NB4 (cell line): ENCODE results near the gene CD2AP.
"Not testable (repeated sequence)": the region's sequence is repeated elsewhere in the genome, so short reads cannot be mapped to it uniquely, and the experiment has no call there.

ENCODE experiments used
- DNase-seq: peaks from one replicate; pipeline ENCODE4 v3.0.0; 2010; ENCODE audit warnings: low read depth
- H3K4me3 ChIP-seq: one replicate; pipeline ENCODE4 v1.5.1; 2011; ENCODE audit warnings: mild to moderate bottlenecking, low read depth, low read length, moderate library complexity
- CTCF ChIP-seq: IDR thresholded peaks from one replicate; pipeline ENCODE4 v1.5.1; 2012; ENCODE audit warnings: low read depth, low read length
- MAX ChIP-seq: IDR thresholded peaks from 2 replicates; pipeline ENCODE4 v1.6.1; 2011; ENCODE audit warnings: low read depth, low read length
- MYC ChIP-seq: IDR thresholded peaks from 2 replicates; pipeline ENCODE4 v1.6.1; 2011; ENCODE audit warnings: low read depth, low read length
- POLR2A ChIP-seq: IDR thresholded peaks from 2 replicates; pipeline ENCODE4 v1.6.1; 2011; ENCODE audit warnings: mild to moderate bottlenecking; ENCODE audit not compliant: insufficient read length; ENCODE audit errors: extremely low read depth

The CD2AP gene

GRCh38 chr6:47545223-47545622, 67.6 kb downstream of the CD2AP start:
- DNase-seq: no peak
- no peak for TF ChIP-seq CTCF
- no peak for TF ChIP-seq POLR2A
- TF ChIP-seq MYC: no peak
- TF ChIP-seq MAX: no peak
- no peak overlapping the region for H3K4me3 ChIP-seq

GRCh38 chr6:47551670-47552069, 74.1 kb downstream of the CD2AP start:
- TF ChIP-seq POLR2A: no peak
- TF ChIP-seq MYC: no peak
- TF ChIP-seq CTCF: no peak
- no peak for TF ChIP-seq MAX
- DNase-seq: no peak
- H3K4me3 ChIP-seq: no peak overlapping the region

- H3K4me3 ChIP-seq: no peak overlapping the region
- no peak for DNase-seq
- TF ChIP-seq POLR2A (no peak), MYC (no peak), MAX (no peak)
These were observed 74.7 kb downstream of the CD2AP start for GRCh38 chr6:47552319-47552718.

GRCh38 chr6:47553243-47553642, 75.7 kb downstream of the CD2AP start:
- not testable (repeated sequence) for DNase-seq, H3K4me3 ChIP-seq

GRCh38 chr6:47556459-47556858, 78.9 kb downstream of the CD2AP start:
- H3K4me3 ChIP-seq, DNase-seq: not testable (repeated sequence)

GRCh38 chr6:47563162-47563561, 85.6 kb downstream of the CD2AP start:
- H3K4me3 ChIP-seq: no peak overlapping the region
- DNase-seq: no peak
- no peak for TF ChIP-seq MAX
- TF ChIP-seq POLR2A: no peak
- TF ChIP-seq MYC: no peak
- TF ChIP-seq CTCF: no peak

- H3K4me3 ChIP-seq, DNase-seq: not testable (repeated sequence)
These were observed 89.0 kb downstream of the CD2AP start for GRCh38 chr6:47566602-47567001.

GRCh38 chr6:47567586-47567985, 90.0 kb downstream of the CD2AP start:
- DNase-seq: no peak
- TF ChIP-seq MYC: no peak
- TF ChIP-seq POLR2A: no peak
- TF ChIP-seq CTCF: no peak
- TF ChIP-seq MAX: no peak
- no peak overlapping the region for H3K4me3 ChIP-seq
